ENCODE measurements around the gene MIB2.
"Not testable (repeated sequence)": the region's sequence is repeated elsewhere in the genome, so short reads cannot be mapped to it uniquely, and the experiment has no call there.

MIB2 gene

DNA sequence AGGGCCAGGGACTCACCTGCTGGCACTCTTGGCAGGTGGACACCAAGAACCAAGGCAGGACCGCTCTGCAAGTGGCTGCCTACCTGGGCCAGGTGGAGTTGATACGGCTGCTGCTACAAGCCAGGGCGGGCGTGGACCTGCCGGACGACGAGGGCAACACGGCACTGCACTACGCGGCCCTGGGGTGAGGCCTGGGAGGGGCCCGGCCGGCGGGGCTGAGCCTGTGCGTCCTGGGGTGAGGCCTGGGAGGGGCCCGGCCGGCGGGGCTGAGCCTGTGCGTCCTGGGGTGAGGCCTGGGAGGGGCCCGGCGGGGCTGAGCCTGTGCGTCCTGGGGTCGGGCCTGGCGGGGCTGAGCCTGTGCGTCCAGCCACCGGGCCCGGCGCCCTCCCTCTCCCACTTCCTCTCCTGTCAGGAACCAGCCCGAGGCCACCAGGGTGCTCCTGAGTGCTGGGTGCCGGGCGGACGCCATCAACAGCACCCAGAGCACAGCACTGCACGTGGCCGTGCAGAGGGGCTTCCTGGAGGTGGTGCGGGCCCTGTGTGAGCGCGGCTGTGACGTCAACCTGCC, 12.0 kb downstream of the MIB2 start:
- DNase-seq (ENCODE audit: low spot score) = no peak

DNA sequence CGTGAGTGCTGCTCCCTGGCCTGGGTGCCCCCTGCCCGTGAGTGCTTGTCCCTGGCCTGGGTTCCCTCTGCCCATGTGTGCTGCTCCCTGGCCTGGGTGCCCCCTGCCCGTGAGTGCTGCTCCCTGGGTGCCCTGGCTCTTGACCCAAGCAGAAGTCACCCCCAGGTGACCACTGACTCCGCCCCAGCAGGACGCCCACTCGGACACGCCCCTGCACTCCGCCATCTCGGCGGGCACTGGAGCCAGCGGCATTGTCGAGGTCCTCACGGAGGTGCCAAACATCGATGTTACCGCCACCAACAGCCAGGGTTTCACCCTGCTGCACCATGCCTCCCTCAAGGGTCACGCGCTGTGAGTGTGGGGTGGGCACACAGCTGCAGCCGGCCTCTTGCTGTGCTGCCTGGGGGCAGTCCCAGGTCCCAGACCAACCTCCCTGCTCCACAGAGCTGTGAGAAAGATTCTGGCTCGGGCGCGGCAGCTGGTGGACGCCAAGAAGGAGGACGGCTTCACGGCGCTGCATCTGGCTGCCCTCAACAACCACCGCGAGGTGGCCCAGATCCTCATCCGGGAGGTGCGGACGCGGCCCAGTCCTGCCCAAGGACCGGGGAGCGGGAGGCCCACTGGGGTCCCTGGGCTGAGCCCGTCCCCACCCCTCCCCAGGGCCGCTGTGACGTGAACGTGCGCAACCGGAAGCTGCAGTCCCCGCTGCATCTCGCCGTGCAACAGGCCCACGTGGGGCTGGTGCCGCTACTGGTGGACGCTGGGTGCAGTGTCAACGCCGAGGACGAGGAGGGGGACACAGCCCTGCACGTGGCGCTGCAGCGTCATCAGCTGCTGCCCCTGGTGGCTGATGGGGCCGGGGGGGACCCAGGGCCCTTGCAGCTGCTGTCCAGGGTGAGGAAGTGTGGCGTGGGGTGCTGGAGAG, 12.8 kb downstream of the MIB2 start:
- DNase-seq (ENCODE audit: low spot score) = no peak

DNA sequence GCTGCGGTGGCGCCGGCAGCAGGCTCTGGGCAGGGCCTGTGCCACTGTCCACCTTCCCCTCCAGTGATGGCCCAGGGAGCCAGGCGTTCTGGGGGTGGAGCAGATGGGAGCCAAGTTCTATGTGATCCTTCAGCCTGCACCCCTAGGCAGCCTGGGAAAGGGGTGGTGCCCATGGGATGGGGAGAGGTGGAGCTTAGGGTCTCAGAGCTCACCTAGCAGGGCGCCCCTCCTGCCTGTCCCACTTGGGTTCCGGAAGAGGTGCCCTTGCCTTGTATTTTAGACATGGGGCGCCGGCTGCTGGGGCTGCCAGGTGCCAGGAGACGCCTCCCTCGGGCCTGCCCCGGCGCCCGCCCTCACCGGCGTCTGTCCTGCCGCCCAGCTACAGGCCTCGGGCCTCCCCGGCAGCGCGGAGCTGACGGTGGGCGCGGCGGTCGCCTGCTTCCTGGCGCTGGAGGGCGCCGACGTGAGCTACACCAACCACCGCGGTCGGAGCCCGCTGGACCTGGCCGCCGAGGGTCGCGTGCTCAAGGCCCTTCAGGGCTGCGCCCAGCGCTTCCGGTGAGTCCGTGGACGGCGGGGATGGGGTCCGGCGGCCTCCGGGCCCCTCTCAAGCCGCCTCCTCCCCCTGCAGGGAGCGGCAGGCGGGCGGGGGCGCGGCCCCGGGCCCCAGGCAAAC, 13.6 kb downstream of the MIB2 start:
- DNase-seq (ENCODE audit: low spot score) = no peak

DNA sequence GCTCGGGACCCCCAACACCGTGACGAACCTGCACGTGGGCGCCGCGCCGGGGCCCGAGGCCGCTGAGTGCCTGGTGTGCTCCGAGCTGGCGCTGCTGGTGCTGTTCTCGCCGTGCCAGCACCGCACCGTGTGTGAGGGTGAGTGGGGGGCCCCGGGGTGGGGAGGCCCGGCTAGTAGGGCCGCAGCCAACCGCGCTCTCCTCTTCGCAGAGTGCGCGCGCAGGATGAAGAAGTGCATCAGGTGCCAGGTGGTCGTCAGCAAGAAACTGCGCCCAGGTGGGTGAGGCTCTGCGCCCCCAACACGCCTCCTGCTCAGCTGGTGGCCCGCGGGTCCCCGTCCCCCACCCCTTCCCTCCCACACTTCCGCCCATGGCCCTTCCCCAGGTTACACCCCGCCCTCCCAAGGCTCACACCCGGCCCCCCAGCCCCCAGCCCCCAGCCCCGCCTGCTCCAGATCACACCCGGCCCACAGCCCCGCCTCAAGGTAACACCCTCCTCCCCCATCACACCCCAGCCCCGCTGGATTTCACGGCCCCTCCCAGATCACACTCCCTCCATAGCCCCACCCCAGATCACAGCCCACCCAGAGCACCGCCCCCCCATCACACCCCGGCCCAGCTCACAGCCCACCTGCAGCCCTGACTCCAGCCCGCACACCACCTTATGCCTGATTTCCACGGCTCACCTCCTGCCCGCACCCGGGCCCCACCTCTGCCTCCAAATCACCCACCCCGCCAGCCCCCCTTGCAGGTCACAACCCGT, 14.3 kb downstream of the MIB2 start:
- DNase-seq (ENCODE audit: low spot score) = no peak

DNA sequence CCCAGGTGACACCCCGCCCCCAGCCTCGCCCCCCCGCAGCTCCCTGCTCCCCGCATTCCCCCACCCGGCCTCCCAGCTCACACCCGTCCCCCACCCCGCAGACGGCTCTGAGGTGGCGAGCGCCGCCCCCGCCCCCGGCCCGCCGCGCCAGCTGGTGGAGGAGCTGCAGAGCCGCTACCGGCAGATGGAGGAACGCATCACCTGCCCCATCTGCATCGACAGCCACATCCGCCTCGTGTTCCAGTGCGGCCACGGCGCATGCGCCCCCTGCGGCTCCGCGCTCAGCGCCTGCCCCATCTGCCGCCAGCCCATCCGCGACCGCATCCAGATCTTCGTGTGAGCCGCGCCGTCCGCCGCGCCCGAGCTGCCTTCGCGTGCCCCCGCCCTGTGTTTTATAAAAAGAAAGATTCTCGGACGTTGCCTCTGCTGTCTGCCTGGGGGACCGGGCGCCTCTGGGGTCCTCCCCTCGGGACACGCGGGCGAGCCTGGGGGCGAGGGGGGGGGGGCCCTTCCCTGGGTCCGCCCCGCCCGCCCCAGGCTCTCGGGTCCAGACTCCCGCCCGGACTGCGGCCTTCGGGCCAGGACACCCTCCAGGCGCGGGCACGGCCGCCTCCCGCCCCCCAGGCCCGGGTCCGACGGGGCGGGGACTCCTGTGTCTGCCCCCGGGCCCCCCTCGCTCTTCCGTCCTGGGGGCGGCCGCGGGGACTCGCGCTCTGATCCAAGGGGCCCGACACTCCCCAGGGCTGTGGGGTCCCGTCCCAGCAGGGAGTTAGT, 15.1 kb downstream of the MIB2 start:
- no peak for DNase-seq (ENCODE audit: low spot score)

DNA sequence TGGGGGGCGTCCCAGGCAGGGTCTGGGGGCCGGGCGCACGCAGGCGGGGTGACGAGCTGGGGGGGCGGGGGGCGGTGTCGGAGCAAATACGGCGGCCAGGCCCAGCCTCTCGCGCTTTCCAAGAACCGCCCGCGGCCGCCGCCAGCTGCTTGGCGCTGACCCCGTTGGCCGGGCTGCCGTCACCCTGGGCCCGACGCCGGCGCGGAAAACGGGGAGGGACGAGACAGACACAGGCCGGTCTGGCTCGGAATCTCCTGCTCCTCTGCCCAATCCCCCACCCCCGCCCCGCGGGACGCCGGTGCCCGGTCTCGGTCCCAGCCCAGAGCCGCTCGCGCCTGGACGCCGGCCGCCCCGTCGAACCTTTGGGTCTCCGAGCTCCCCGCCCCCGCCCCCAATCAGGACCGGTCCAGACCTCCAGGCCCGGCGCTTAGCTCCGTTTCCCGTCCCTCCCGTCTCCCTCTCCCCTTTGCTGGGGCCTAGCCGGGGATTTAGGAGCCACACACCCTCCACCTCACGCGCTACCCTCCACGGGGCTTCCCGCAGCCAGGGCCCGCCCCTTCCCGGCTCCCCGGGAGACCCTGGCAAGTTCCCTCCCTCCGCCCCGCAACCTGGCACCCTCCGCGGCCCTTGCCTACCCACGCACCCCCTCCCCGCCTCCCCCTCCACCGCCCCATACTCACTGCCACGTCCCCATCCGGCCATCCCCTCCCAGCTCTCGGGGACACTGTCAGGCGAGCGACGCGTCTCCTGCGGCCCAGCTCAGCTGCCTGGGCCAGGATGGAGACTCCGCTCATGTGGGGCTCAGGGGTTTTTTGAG, 15.9 kb downstream of the MIB2 start:
- DNase-seq (ENCODE audit: low spot score) = no peak

DNA sequence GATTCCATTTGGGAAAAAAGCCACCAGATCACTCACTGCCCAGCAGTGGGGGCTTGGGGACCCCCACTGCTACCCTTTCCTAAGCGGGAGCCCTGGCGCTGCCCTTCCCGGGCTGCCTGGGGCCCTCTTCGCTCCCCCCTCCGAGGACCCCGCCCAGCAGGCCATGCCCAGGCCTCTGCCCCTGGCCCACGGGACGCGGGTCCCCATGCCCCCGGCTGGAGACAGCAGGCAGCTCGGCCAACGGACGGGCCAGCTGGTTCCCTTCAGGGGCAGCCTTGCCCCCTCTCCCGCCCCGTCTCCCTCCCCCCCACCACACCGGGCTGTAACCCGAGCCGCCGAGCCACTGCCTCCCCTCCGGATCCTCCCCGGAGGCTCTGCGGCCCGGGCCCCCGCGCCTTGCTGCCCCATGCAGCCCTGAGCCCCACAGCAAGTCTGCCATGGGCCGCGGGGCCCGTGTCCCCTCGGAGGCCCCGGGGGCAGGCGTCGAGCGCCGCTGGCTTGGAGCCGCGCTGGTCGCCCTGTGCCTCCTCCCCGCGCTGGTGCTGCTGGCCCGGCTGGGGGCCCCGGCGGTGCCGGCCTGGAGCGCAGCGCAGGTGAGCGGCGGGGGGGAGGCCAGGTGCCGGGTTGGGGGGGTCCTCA, 16.6 kb downstream of the MIB2 start, which contains the start of gene MMP23B:
MMP23B (plus strand) TSS at position 392 of the 639 bp plus-strand sequence; CDS start at position 438, 46 bp downstream.
- DNase-seq (ENCODE audit: low spot score) = no peak

DNA sequence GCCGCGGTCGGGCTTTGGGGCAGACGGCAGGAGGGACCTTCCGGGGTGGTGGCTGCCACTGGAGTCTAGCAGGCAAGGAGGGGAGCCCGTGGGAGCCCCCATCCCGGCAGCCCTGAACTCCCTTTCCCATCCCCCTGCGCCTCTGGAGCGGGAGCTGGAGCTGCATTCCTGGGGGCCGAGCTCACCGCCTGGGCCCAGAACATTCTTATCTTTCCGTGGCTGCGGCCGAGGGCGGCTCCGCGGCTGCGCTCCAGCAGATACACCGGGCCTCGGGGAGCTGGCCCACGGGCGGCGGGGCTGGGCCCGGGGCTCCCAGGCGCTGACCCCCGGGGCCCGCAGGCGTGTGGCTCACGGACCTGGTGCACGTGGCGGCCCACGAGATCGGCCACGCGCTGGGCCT, 18.1 kb downstream of the MIB2 start:
- DNase-seq (ENCODE audit: low spot score) = not testable (repeated sequence)

DNA sequence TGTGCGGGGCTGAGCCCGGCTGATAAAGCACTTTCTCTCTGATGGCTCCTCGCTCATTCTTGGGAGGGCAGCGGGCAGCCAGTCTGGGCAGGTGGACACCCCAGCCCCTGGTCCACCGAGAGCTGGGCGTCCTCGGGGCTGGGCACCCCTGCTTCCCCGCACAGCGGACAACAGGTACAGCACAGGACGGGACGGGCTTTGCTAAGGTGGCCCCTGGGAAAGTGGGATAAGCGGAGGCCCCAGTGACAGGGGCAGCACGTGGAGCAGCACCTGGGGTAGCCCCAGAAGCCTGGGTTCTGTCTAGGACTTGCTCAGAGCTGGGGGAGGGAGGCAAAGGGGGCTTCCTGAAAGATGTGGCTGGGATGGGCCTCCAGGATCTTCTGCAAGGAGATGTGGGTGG, 19.3 kb downstream of the MIB2 start:
- DNase-seq (ENCODE audit: low spot score) = not testable (repeated sequence)

DNA sequence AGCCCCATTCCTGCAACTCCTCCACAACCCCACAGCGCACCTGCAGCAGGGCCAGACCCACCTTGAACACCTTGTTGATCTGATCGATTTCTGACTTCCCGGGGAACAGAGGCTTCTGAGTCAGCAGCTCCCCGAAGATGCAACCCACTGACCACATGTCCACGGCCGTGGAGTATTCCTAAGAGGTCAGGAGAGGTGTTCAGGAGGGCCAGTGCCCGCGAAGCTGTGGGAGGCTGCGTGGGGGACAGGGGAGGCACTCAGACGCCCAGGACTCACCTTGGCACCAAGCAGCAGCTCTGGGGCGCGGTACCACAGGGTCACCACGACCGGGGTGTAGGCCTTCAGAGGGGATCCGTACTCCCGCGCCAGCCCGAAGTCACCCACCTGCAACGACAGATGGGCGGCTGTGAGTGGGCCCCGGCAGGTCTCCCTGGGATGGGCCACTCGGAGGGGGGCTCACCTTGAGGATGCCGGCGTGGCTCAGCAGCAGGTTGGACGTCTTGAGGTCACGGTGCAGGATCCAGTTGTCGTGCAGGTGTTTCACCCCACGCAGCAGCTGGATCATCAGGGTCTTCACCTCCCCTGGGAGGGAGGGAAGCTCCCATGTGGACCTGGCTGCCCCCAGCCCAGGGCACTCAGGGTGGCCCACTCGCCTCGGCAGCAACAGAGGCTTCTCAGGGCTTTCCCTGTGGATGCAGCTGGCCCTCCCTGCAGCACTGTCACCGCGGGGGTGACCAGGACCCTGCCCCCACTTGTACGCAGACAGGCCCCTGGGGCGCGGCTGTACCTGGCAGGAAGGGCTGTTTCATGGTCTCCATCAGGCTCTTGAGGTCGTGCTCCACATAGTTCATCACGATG, 21.6 kb downstream of the MIB2 start:
- DNase-seq (ENCODE audit: low spot score) = not testable (repeated sequence)

DNA sequence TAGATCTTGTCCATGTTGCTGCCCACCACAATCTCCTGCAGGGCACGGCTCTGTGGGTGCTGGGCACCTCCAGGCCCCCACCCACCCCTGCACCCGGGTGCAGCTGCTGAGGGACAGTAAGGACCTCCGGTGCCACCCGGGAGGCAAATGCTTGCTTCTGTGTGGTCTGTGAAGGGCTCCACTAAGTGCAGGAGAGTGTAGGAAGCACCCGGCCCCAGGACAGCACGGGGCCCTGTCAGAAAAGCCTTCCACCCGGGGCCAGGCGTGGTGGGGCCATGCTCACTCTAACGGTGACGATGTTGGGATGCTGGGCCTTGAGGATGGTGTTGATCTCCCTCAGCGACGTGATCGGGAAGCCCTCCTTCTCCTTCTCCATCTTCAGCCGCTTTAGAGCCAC, 22.2 kb downstream of the MIB2 start:
- not testable (repeated sequence) for DNase-seq (ENCODE audit: low spot score)

DNA sequence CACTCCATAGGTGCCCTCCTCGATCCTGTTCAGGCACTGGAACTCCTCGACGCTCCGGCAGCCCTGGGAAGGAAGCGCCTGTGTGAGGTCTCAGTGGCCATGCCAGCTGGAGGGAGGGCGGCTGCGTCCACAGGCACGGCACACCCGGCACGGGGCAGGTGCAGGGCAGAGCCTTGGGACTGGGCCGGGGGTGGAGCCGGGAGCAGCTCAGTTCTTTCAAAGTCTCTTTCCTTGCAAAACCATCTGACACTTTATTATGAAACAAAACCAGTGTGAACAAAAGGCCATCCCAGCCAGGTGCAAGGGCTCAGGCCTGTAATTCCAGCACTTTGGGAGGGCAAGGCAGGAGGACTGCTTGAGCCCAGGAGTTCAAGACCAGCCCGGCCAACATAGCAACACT, 23.2 kb downstream of the MIB2 start:
- not testable (repeated sequence) for DNase-seq (ENCODE audit: low spot score)

DNA sequence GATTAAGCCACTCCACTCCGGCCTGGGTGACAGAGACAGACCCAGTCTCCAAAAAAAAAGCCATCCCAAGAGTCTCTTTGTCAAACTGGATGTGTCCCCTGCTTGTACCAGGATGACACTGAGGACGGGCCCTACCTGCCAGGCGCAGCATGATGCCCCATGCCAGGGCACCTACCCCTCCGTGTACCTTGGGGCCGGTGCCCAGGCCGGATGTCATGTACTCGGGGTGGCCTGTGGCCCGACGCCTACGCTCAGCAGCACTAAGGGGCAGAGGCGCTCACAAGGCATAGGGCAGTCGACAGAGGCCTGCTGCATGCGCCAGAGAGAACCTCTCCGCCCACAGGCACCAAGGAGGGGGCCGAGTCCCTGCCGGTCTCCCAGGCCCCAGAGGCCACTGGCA, 24.1 kb downstream of the MIB2 start:
- DNase-seq (ENCODE audit: low spot score) = not testable (repeated sequence)

DNA sequence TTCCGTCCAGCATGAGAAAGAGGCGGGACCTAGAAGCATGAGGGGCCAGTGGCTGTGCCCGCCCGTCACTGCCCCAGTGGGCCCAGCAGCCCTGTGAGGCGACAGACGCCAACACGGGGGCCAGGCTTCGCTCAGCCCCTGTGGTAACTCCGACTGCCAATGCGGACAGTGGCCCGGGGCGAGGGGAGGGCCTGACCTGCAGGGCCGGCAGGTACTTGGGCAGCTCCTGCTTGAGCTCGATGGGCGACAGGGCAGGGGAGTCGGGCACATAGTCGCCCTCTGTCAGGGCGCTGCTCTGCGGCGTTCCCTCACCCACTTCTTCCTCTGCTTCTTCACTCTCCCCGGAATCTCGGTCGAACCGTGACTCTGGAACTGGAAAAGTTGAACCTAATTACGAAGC, 24.8 kb downstream of the MIB2 start:
- not testable (repeated sequence) for DNase-seq (ENCODE audit: low spot score)

DNA sequence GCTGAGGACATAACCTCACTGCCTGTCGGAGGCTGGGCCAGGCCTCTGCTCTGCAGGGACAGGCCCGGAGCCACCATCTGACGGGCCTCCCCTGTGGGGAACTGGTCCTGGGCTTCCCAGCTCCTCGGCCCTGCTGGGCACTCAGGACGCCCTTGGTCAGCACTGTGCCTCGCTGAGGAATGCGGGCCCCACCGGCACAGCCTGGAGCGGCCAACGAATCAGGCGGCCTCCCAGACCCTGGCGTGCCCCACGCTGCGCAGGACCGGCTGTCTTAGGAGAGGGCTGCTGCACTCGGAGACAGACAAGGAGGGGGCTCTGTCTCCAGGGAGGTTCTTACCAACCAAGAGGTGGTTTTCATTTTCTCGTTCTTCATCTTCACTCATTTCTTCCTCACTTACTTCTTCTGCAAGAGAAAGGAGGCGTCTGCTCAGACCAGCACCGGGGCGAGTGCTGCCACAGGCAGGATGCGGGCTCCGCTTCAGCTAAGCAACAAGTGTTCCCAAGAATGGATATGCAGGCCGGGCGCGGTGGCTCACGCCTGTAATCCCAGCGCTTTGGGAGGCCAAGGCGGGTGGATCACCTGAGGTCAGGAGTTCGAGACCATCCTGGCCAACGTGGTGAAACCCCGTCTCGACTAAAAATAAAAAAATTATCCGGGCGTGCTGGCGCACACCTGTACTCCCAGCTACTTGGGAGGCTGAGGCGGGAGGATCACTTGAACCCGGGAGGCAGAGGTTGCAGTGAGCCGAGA, 25.6 kb downstream of the MIB2 start:
- DNase-seq (ENCODE audit: low spot score) = not testable (repeated sequence)

DNA sequence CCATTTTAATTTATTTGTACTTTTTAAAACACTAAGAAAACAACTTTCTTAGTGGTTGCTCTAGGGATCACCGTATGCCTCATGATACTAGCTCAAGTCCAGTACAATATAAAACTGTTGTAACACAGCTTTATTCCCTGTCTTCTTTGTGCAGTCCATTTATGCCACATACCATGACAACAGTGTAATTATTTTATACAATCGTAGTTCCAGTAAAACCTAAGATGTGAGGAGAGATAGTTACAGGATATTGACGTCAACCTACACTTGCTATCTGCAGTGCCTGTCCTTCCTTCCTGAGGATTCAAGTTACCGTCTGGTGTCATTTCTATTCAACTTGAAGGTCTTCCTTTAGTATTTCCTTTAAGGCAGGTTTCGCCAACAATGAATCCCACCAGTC, 31.0 kb downstream of the MIB2 start:
- not testable (repeated sequence) for DNase-seq (ENCODE audit: low spot score)

DNA sequence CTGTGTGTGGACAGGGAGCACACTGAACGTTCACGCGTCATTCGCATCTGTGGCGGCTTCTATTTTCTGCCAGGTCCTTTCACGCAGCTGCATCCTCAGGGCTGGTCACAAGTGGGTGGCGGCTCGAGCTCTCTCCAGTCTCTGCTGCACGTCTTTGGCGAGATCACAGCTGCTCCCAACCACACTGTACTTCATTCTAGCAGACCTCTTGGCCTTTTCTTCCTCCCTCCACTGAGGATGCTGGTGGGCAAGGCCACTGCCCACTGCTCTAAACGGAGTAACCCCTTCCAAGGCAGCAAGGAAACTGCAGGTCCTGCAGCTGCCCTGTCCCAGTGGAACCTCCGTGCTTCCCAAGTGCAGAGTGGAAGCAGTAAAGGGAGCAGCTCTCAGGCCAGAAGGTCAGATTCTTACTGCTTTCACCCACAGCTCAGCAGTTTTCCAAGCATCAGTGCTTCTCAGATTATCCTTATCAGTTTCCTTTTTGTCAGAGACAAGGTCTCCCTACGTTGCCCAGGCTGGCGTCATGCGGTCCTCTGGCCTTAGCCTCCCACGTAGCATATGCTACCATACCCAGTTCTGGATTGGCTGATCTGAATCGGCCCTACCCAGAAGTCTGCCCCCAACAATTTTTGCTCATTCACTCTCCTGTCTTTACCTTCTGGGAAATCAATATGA, 32.4 kb downstream of the MIB2 start:
- not testable (repeated sequence) for DNase-seq (ENCODE audit: low spot score)

DNA sequence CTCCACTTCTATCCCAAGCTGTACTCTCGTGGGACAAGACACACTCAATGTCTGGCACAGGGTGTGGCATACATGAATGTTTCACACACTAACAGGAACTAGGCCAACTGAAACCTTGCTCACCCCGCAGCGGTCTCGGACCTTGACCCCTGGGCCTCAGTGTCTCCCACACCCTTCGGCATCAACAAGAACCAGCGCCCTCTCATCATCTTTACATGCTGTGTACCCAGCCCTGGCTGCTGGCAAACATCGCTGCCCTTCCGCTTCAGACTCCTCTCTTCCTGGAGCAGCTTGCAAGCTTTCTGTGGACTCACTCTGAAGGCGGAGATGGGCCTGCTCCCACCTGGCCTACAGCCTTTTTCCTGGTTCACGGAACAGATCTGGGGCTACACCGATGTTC, 33.0 kb downstream of the MIB2 start:
- DNase-seq (ENCODE audit: low spot score) = not testable (repeated sequence)
